Neural progenitor cell (in vitro differentiated cells): Measurements from ENCODE around the gene SP140L.

Experiments
- EZH2 ChIP-seq: fragments of 200-600 bp; sonication (generic); IDR thresholded peaks from 2 replicates; pipeline ENCODE4 v1.6.1; 2017; ENCODE audit warnings: antibody characterized with exemption, mild to moderate bottlenecking, moderate library complexity
- EZH2phosphoT487 ChIP-seq: fragments of 200-600 bp; sonication (generic); IDR thresholded peaks from 2 replicates; pipeline ENCODE4 v1.6.1; 2017; ENCODE audit warnings: antibody characterized with exemption
- TF ChIP-seq, protein P1 (sequence below): fragments of 200-600 bp; sonication (generic); IDR thresholded peaks from 2 replicates; pipeline ENCODE4 v1.5.1; 2017; ENCODE audit warnings: antibody characterized with exemption, mild to moderate bottlenecking

DNA sequence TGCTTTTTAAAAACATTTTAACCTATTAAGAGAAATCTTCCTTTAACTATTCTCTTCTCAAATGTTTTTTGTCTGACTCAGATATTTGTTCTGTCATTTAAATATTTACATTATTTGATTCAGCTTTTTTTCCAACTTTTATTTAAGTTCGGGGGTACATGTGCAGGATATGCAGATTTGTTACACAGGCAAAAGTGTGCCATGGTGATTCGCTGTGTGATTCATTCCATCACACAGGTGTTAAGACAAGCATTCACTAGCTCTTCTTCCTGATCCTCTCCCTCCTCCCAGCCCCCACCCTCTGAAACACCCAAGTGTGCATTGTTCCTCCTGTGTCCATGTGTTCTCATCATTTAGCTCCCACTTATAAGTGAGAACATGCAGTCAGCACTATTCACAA is 108.4 kb downstream of the SP140L start:
- TF ChIP-seq, protein P1, sequence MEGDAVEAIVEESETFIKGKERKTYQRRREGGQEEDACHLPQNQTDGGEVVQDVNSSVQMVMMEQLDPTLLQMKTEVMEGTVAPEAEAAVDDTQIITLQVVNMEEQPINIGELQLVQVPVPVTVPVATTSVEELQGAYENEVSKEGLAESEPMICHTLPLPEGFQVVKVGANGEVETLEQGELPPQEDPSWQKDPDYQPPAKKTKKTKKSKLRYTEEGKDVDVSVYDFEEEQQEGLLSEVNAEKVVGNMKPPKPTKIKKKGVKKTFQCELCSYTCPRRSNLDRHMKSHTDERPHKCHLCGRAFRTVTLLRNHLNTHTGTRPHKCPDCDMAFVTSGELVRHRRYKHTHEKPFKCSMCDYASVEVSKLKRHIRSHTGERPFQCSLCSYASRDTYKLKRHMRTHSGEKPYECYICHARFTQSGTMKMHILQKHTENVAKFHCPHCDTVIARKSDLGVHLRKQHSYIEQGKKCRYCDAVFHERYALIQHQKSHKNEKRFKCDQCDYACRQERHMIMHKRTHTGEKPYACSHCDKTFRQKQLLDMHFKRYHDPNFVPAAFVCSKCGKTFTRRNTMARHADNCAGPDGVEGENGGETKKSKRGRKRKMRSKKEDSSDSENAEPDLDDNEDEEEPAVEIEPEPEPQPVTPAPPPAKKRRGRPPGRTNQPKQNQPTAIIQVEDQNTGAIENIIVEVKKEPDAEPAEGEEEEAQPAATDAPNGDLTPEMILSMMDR, result no peak
- no peak for TF ChIP-seq EZH2
- TF ChIP-seq EZH2phosphoT487, result no peak
